ENCODE measurements around the gene CRABP1.

Gene CRABP1

DNA sequence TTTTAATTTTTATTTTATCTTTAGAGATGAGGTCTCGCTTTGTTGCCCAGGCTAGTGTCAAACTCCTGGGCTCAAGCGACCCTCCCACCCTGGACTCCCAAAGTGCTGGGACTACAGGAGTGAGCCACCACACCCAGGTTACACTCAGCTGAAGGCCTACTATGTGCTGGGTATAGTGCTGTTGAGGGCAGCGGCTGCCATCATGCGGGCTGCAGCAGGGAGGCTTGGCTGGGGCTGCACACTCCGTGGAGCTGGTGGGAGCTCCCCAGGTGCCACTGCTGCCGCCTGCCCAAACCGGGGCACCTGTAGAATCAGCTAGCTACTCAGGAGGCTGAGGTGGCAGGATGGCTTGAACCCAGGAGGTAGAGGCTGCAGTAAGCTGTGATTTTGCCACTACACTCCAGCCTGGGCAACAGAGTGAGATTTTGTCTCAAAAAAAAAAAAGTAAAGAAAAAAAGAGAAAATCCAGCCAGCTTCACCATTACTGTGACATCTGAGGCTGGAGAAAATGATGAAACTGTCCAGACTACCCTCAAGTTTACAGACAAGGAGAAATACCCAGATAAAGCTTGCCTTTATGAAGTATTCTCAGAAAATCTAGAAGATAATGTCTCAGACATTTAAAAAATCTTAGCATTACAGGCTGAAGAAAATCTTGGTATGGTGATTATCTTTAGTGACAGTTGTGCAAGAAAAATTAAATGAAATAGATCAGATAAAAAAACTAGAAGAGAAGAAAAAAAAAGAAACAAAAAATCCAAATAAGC lies 42.1 kb downstream of the CRABP1 start:
- H3K36me3 ChIP-seq (ENCODE audit: control insufficient read depth, insufficient read depth, low read length), result no peaks in the 10 kb centered on the region
- H3K4me2 ChIP-seq (ENCODE audit: low read length), result no peak overlapping the region
- H3K4me1 ChIP-seq, result no peaks in the 10 kb centered on the region
- H3K79me2 ChIP-seq, result no peaks in the 10 kb centered on the region
- H3K9me3 ChIP-seq (ENCODE audit: control insufficient read depth, low read length), result no peaks in the 10 kb centered on the region
- H3K27me3 ChIP-seq (ENCODE audit: control insufficient read depth, insufficient read depth, low read length), result no peaks in the 10 kb centered on the region
- no peak overlapping the region for H3K27ac ChIP-seq
- H3K9ac ChIP-seq, result no peak overlapping the region
- H3K4me3 ChIP-seq (ENCODE audit: low read depth, low read length), result no peak overlapping the region
- no peak overlapping the region for H2AFZ ChIP-seq
- TF ChIP-seq, protein P1, sequence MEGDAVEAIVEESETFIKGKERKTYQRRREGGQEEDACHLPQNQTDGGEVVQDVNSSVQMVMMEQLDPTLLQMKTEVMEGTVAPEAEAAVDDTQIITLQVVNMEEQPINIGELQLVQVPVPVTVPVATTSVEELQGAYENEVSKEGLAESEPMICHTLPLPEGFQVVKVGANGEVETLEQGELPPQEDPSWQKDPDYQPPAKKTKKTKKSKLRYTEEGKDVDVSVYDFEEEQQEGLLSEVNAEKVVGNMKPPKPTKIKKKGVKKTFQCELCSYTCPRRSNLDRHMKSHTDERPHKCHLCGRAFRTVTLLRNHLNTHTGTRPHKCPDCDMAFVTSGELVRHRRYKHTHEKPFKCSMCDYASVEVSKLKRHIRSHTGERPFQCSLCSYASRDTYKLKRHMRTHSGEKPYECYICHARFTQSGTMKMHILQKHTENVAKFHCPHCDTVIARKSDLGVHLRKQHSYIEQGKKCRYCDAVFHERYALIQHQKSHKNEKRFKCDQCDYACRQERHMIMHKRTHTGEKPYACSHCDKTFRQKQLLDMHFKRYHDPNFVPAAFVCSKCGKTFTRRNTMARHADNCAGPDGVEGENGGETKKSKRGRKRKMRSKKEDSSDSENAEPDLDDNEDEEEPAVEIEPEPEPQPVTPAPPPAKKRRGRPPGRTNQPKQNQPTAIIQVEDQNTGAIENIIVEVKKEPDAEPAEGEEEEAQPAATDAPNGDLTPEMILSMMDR (IDR thresholded peaks at IDR 0.05), result no peak

DNA sequence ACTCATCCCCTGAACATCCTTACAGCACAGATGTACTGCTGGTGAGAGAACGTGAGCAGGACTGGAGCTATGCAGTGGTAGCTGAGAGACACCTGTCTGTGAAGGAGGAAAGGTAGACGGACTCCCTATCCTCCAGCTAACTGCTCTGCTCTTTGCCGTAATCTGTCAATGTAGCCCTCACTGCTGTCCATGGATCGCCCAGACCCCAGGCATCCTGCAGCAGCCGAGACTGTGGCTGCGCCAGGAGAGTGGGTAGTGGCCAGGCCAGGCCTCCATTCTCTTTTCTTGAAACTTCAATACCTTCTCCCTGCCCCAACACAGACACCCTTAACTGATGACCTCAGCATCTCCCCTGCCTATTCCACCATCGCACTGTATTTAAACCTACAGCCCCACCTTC lies 44.5 kb downstream of the CRABP1 start:
- H3K4me3 ChIP-seq (ENCODE audit: low read depth, low read length), result no peak overlapping the region
- H3K27ac ChIP-seq, result no peak overlapping the region
- H2AFZ ChIP-seq, result no peak overlapping the region
- H3K9ac ChIP-seq, result no peak overlapping the region
- no peak overlapping the region for H3K4me2 ChIP-seq (ENCODE audit: low read length)
- H3K36me3 ChIP-seq (ENCODE audit: control insufficient read depth, insufficient read depth, low read length), result no peaks in the 10 kb centered on the region
- H3K9me3 ChIP-seq (ENCODE audit: control insufficient read depth, low read length), result no peaks in the 10 kb centered on the region
- TF ChIP-seq, protein P1 (IDR thresholded peaks at IDR 0.05), result no peak
- no peaks in the 10 kb centered on the region for H3K4me1 ChIP-seq
- H3K79me2 ChIP-seq, result no peaks in the 10 kb centered on the region
- H3K27me3 ChIP-seq (ENCODE audit: control insufficient read depth, insufficient read depth, low read length), result no peaks in the 10 kb centered on the region

DNA sequence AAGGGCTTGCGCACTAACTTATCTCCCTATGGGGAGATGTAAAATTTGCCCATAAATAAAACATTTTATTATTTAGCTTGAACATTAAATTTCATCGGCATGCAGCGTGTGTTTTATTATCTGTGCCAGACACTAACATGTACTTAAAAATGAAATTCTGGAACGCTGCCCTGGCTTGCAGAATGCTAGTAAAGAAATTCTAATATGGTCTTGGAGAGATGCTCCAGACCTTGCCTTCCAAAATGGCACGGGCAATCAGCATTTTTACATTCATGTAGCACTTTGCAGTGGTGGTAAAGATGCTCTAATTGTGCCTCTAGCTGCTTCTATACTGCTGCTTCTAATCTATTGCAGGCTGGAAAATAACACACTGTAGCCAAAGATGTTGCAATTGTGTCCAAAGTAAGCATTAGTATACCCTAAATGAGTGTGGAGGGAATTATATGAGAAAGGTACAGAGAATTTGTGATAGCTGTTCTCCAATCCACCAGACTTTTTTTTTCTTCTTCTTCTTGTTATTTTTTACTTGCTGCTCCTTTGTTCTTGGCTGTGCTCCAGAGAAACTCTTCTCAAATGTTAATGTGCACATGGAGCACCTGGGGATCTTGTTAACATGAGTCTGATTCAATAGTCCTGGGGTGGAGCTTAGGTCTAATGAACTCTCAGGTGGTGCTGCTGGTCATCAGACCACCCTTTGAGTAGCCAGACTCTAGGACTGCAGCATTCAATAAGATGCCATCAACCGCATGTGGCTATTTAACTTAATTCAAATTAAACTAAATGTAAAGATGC lies 47.3 kb downstream of the CRABP1 start:
- H3K4me3 ChIP-seq (ENCODE audit: low read depth, low read length), result no peak overlapping the region
- H3K27ac ChIP-seq, result no peak overlapping the region
- no peaks in the 10 kb centered on the region for H3K36me3 ChIP-seq (ENCODE audit: control insufficient read depth, insufficient read depth, low read length)
- H3K9me3 ChIP-seq (ENCODE audit: control insufficient read depth, low read length), result no peaks in the 10 kb centered on the region
- no peaks in the 10 kb centered on the region for H3K79me2 ChIP-seq
- TF ChIP-seq, protein P1 (IDR thresholded peaks at IDR 0.05), result no peak
- H3K4me1 ChIP-seq, result no peaks in the 10 kb centered on the region
- H3K9ac ChIP-seq, result no peak overlapping the region
- no peak overlapping the region for H2AFZ ChIP-seq
- H3K4me2 ChIP-seq (ENCODE audit: low read length), result no peak overlapping the region
- no peaks in the 10 kb centered on the region for H3K27me3 ChIP-seq (ENCODE audit: control insufficient read depth, insufficient read depth, low read length)

DNA sequence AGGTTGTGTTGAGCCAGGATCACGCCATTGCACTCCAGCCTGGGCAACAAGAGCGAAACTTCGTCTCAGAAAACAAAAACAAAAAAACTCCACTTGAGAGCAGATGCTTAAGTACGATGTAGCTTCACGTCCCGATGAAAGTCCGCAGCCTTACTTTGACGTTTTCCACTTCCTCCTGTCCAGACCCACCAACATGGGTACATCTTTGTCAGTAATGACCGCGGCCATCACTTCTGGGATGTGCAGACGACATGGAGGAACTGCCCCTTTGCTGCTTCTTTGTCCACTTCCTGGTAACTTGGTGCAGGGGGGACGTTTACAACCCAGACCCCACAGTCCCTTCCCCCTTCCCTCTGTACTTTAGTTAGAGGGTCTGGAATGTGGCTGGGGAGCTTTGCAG lies 48.7 kb downstream of the CRABP1 start:
- H3K27ac ChIP-seq, result no peak overlapping the region
- no peaks in the 10 kb centered on the region for H3K9me3 ChIP-seq (ENCODE audit: control insufficient read depth, low read length)
- no peaks in the 10 kb centered on the region for H3K4me1 ChIP-seq
- no peaks in the 10 kb centered on the region for H3K79me2 ChIP-seq
- no peak overlapping the region for H2AFZ ChIP-seq
- no peak overlapping the region for H3K4me2 ChIP-seq (ENCODE audit: low read length)
- no peaks in the 10 kb centered on the region for H3K27me3 ChIP-seq (ENCODE audit: control insufficient read depth, insufficient read depth, low read length)
- H3K4me3 ChIP-seq (ENCODE audit: low read depth, low read length), result no peak overlapping the region
- H3K36me3 ChIP-seq (ENCODE audit: control insufficient read depth, insufficient read depth, low read length), result no peaks in the 10 kb centered on the region
- TF ChIP-seq, protein P1 (IDR thresholded peaks at IDR 0.05), result no peak
- no peak overlapping the region for H3K9ac ChIP-seq
